ENCODE data around the gene ZNF598. TPM values are rescaled to one million over a fixed set of nuclear protein-coding genes. Genes with fewer than 3 reads are reported as not detected.
"Not testable (repeated sequence)": the region's sequence is repeated elsewhere in the genome, so short reads cannot be mapped to it uniquely, and the experiment has no call there.

ZNF598 gene
- total and polyA plus RNA-seq, 3 donors from 2014 or later, result 46.3 to 94.6 (median 80.4) TPM

- DNase-seq, result no peak
- Histone ChIP-seq H3K4me1 (peaks cover 23% of the 10 kb centered on the region), H3K27ac (no peak overlapping the region), H3K27me3 (no peaks in the 10 kb centered on the region), H3K4me3 (no peak overlapping the region), H3K36me3 (ENCODE audit: low read depth, missing control alignments) (no peaks in the 10 kb centered on the region), H3K9me3 (no peaks in the 10 kb centered on the region)
- no peak for TF ChIP-seq POLR2A (IDR thresholded peaks at IDR 0.05)
- TF ChIP-seq CTCF (IDR thresholded peaks at IDR 0.05), result no peak
- intact Hi-C loops (cut with DNase I; ENCODE audit: low total_unique reads), result no loop called here
- 61 to 65% methylated on average over 20 of the region's 20 CpGs for WGBS, 2 donors
These were observed 48.7 kb downstream of the ZNF598 start for GRCh38 chr16:1960665-1961630.

GRCh38 chr16:1959269-1960039 is 50.2 kb downstream of the ZNF598 start, which contains the start of gene NDUFB10:
NDUFB10 (plus strand) TSS chr16:1959538; CDS start chr16:1959625, 87 bp downstream.
- TF ChIP-seq CTCF (IDR thresholded peaks at IDR 0.05) (peak; percentile 62 to 75 (median 65)), POLR2A (IDR thresholded peaks at IDR 0.05) (peak; percentile 51)
- peak within 1 kb of the TSS; percentile 81 to 89 for H3K4me3 ChIP-seq
- peak; percentile 93 for DNase-seq
- intact Hi-C loops (cut with DNase I; ENCODE audit: low total_unique reads), result no loop called here
- no peaks in the 10 kb centered on the region for H3K27me3 ChIP-seq
- peaks cover 17% of the 10 kb centered on the region for H3K4me1 ChIP-seq
- peak within 1 kb of the TSS; percentile 7 to 82 for H3K27ac ChIP-seq
- 0 to 1% methylated on average over 27 to 69 of the region's 79 CpGs for WGBS, 2 donors
- H3K9me3 ChIP-seq, result no peaks in the 10 kb centered on the region
- H3K36me3 ChIP-seq (ENCODE audit: low read depth, missing control alignments), result no peaks in the 10 kb centered on the region

DNA sequence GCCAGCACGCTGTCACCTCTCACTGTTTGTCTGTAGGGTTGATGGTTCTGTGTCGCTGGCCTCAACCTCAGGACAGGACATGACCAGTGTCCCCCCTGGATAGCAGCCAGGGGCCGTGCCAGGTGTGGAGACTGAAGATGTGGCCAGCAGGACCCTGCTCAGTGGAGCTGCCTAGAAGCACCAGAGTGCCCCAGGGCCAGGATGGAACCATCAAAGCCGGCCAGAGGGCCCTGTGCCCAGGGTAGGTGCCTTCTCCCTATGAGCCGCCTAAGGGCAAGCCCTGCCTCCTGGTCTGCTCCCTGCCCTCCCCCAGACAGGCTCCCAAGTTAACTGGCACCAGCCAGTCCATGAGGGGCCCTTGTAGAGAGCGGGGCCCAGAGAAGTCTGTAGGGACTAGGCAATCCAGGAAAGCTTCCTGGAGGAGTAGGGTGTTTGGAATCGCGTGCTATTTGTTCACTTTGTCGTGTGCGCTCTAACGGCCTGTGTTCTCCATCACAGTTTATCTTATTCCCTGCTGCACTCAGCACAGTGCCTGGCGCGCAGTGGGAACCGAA is 50.8 kb downstream of the ZNF598 start:
- DNase-seq, result no peak
- WGBS, 2 donors, result 11 to 29% methylated on average over 9 to 14 of the region's 14 CpGs
- intact Hi-C loops (cut with DNase I; ENCODE audit: low total_unique reads), result no loop called here

GRCh38 chr16:1958143-1958491 is 51.5 kb downstream of the ZNF598 start:
- H3K27me3 ChIP-seq; H3K9me3 ChIP-seq; intact Hi-C loops (cut with DNase I; ENCODE audit: low total_unique reads); DNase-seq; H3K36me3 ChIP-seq (ENCODE audit: low read depth, missing control alignments): not testable (repeated sequence)
- Histone ChIP-seq H3K27ac (peak overlapping the region in 1 of 2 donors; percentile 7), H3K4me3 (peak overlapping the region; percentile 21 to 34), H3K4me1 (peaks cover 14% of the 10 kb centered on the region)
- 60 to 78% methylated on average over 22 to 30 of the region's 30 CpGs for WGBS, 2 donors

More for the DNA sequence above, 50.8 kb downstream of the ZNF598 start:
- Histone ChIP-seq H3K27ac (peak overlapping the region in 1 of 2 donors; percentile 82), H3K9me3 (no peaks in the 10 kb centered on the region), H3K4me3 (peak overlapping the region; percentile 81 to 89), H3K27me3 (no peaks in the 10 kb centered on the region), H3K36me3 (ENCODE audit: low read depth, missing control alignments) (no peaks in the 10 kb centered on the region), H3K4me1 (peaks cover 16% of the 10 kb centered on the region)
- TF ChIP-seq CTCF (IDR thresholded peaks at IDR 0.05) (no peak), POLR2A (IDR thresholded peaks at IDR 0.05) (no peak)

- H3K27me3 ChIP-seq; H3K36me3 ChIP-seq (ENCODE audit: low read depth, missing control alignments); H3K9me3 ChIP-seq; intact Hi-C loops (cut with DNase I; ENCODE audit: low total_unique reads); H3K27ac ChIP-seq; DNase-seq: not testable (repeated sequence)
- peaks cover 14% of the 10 kb centered on the region for H3K4me1 ChIP-seq
- 63 to 78% methylated on average over 19 to 22 of the region's 22 CpGs for WGBS, 2 donors
- peak overlapping the region; percentile 21 to 34 for H3K4me3 ChIP-seq
These were observed 52.0 kb downstream of the ZNF598 start for GRCh38 chr16:1957434-1958142.

Data from testis (tissue), 3 donors.